Measurements from ENCODE around the gene KIFBP.

DNA sequence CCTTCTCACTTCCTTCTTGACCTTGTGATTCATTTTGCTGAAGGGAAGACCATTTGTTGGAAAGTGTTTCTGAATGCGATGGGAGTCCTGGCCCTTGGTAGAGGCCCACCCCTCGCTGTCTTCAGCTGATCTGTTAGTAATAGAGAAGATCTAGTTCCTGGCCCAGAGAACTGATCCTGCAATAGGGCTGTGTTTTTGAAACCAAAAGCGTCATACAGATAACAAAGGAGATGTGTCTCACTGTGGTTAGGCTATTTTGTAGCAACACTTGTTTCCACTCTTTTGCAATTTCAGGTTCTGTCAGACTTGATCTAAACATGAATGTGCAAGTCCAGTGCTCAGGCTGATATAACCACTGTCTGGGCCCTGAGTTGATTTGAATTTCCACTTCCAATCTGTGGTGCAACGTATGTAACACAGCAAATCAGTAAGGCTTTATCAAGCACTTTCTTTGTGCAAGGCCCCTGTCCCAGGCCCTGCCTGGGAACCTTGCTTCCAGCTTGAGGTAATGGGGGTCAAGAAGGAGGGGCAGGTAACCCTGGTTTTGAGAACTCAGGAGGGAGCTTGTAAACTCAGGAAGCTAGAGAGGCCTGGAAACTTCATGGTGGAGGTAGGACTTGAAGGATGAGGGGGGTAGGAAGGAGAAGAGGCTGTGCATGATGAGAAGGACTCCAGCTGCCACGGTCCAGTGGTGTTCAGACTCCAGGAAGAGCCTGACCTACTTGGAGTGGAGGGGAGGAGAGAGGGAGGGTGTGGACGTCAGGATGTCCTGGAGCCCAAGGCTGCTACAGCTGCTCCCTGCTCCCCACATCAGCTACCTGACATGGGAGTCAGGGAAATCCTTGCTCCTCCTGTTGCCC lies 57.1 kb downstream of the KIFBP start:
- TF ChIP-seq, protein P1, sequence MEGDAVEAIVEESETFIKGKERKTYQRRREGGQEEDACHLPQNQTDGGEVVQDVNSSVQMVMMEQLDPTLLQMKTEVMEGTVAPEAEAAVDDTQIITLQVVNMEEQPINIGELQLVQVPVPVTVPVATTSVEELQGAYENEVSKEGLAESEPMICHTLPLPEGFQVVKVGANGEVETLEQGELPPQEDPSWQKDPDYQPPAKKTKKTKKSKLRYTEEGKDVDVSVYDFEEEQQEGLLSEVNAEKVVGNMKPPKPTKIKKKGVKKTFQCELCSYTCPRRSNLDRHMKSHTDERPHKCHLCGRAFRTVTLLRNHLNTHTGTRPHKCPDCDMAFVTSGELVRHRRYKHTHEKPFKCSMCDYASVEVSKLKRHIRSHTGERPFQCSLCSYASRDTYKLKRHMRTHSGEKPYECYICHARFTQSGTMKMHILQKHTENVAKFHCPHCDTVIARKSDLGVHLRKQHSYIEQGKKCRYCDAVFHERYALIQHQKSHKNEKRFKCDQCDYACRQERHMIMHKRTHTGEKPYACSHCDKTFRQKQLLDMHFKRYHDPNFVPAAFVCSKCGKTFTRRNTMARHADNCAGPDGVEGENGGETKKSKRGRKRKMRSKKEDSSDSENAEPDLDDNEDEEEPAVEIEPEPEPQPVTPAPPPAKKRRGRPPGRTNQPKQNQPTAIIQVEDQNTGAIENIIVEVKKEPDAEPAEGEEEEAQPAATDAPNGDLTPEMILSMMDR (IDR thresholded peaks at IDR 0.05), result no peak
- TF ChIP-seq POLR2A (IDR thresholded peaks at IDR 0.05), result no peak

Measured in lower leg skin (tissue), 3 donors.